GM12873 (cell line): ENCODE measurements around the gene CNTN6.

Source experiments
- CTCF ChIP-seq: IDR thresholded peaks from 2 replicates; pipeline ENCODE4 v1.5.1; 2012; ENCODE audit warnings: low read depth, mild to moderate bottlenecking, moderate library complexity, low read length, control low read depth; ENCODE audit not compliant: insufficient read depth; ENCODE audit errors: missing control alignments

CNTN6 gene

DNA sequence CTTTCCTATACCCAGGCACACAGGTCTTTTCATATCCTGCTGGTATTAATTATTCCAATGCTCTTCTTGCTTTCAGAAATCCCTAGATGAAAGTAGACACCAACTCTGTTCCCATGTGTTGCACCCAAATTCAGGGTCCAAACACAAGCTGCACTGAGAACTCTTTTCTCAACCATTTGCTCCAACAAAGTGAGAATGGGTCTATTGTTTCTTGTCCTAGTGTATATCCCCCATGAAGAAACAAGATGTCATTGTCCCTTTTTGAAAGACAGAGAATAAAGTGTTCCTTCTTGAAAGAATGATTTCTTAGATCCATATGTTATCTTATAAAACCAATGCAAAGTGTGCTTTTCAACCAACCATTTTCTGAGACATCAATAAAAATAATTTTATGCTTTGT lies 353.7 kb downstream of the CNTN6 start:
- TF ChIP-seq CTCF, result no peak

DNA sequence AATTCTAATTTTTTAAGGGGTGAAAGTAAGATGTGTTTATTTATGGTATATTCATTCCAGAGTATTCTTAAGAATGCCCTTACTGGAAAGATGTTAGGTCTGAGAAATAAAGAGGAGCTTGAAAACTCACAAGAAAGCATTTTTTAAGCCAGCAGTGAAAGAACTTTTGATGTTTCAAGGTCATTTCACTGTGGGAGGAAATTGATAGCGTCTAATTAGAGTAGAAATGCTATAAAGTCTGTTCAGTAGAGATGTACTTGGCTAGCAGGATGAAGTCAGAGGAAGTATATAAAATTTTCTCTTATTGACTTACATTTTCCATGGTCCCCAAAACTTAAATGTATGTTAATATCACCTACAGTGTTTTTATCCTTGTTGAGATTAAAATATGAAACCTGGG lies 354.6 kb downstream of the CNTN6 start:
- TF ChIP-seq CTCF, result no peak

DNA sequence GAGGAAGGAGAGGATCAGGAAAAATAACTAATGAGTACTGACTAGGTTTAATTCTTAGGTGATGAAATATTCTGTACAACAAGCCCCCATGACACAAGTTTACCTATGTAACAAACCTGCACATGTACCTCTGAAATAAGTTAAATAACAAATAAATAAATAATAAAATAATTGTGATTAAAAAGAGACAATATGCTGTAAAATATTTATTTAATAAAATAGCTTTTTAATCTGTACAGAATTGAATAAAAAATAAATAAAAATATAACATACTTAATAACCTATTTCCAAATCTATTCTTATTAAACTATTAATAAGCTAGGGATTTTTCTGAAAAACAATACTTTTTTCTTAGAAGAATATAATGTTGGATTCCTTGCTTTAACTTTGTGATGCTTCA lies 355.6 kb downstream of the CNTN6 start:
- TF ChIP-seq CTCF, result no peak
